Psoas muscle (tissue), 8 donors: Measurements from ENCODE around the gene TLDC2. TPM values are rescaled to one million over a fixed set of nuclear protein-coding genes. Genes with fewer than 3 reads are reported as not detected.
A peak's percentile ranks its signal among the peaks of the same experiment; 100 is the strongest.

Experiments used
- ATAC-seq, 4 donors: fragments of 200-7000 bp; cut with Tn5 transposase; one replicate each; pipeline ENCODE4 v1.9.1; 2020; ENCODE audit warnings: moderate library complexity in 3 of 4, mild to moderate bottlenecking in 2 of 4
- DNase-seq, 2 donors: peaks; one replicate each; pipeline ENCODE4 v3.0.0-alpha.2; 2020
- H3K27ac ChIP-seq: fragments of 200-600 bp; one replicate; pipeline ENCODE4 v1.8.0; 2022
- H3K27me3 ChIP-seq, 3 donors: fragments of 200-600 bp in 1 of 3; one replicate each; pipeline versions ENCODE4 v1.6.1 to v1.8.0; 2013 to 2022; ENCODE audit warnings: low read length in 2 of 3, mild to moderate bottlenecking in 2 of 3, moderate library complexity in 1 of 3; ENCODE audit not compliant: insufficient read depth in 3 of 3
- H3K36me3 ChIP-seq, 2 donors: fragments of 200-600 bp in 1 of 2; one replicate each; pipeline versions ENCODE4 v1.6.1 to v1.8.0; 2013 to 2022; ENCODE audit warnings: low read depth in 1 of 2, mild to moderate bottlenecking in 1 of 2, moderate library complexity in 1 of 2; ENCODE audit not compliant: insufficient read depth in 1 of 2
- H3K4me1 ChIP-seq: fragments of 200-600 bp; one replicate; pipeline ENCODE4 v1.8.0; 2022
- H3K4me3 ChIP-seq: fragments of 200-600 bp; one replicate; pipeline ENCODE4 v1.8.0; 2022; ENCODE audit warnings: mild to moderate bottlenecking
- H3K9me3 ChIP-seq: fragments of 200-600 bp; one replicate; pipeline ENCODE4 v1.8.0; 2022
- WGBS, 3 donors: extraction: QIAGEN DNeasy Blood & Tissue Kit; methylation state at CpG; one replicate each; pipeline versions ENCODE4 v1.1.6 to v1.1.7; 2013; 5-methylcytosine and 5-hydroxymethylcytosine counted together
- intact Hi-C, 2 donors: fragments of 100-400 bp; cut with DNase I; formaldehyde crosslinking; loops; one replicate each; pipeline versions ENCODE4 v1.11.0 to v1.14.2; 2022
- polyA plus RNA-seq, 3 donors: library from polyadenylated mRNA; stranded (reverse); fragments of 200-250 nt; gene quantifications; one replicate each; pipeline ENCODE4 v1.2.3, GENCODE V29; 2013
- total RNA-seq, 4 donors: library from RNA; stranded (reverse); fragmentation: NEBNext Ultra II Directional in 2 of 4; extraction: Animal tissue kit (Norgen Biotek cat#: 25700) in 2 of 4; gene quantifications; one replicate each; pipeline versions ENCODE4 v1.2.1 to v1.2.4, GENCODE V29; 2021 to 2023
- TF ChIP-seq, protein P1 (sequence below): fragments of 200-600 bp; IDR thresholded peaks from one replicate; pipeline ENCODE4 v1.8.0; 2022; ENCODE audit warnings: antibody characterized with exemption
- donor health status: healthy with polysubstance abuse.
- donor health status: DM: no; HTN: no; CAD: no; lungs with moderate emphysema.
- donor health status: Bipolar disorder and iron deficiency.
- donor health status: healthy.
- donor health status: DM: yes; HTN: yes; CAD: no.
- donor health status: DM: no; HTN: no; CAD: no.
- donor health status: DM: no; HTN: no; CAD: no.
- donor health status: DM: yes; HTN: yes; CAD: no.

Gene TLDC2
- total and polyA plus RNA-seq, 7 donors: 0.04 to 0.15 (median 0.05) TPM; not detected in 4

GRCh38 chr20:36886859-36887751, 11.2 kb downstream of the TLDC2 start:
- Histone ChIP-seq H3K9me3 (no peaks in the 10 kb centered on the region), H3K4me1 (no peaks in the 10 kb centered on the region), H3K27me3 (no peaks in the 10 kb centered on the region), H3K27ac (no peak overlapping the region), H3K4me3 (no peak overlapping the region), H3K36me3 (peaks cover 0 to 15% of the 10 kb centered on the region in 2 donors)
- 21 to 24% (median 21%) methylated on average over 24 of the region's 24 CpGs for WGBS, 3 donors
- peak; percentile 89 to 97 (median 94) for ATAC-seq
- DNase-seq: peak; percentile 83 to 90
- TF ChIP-seq, protein P1, sequence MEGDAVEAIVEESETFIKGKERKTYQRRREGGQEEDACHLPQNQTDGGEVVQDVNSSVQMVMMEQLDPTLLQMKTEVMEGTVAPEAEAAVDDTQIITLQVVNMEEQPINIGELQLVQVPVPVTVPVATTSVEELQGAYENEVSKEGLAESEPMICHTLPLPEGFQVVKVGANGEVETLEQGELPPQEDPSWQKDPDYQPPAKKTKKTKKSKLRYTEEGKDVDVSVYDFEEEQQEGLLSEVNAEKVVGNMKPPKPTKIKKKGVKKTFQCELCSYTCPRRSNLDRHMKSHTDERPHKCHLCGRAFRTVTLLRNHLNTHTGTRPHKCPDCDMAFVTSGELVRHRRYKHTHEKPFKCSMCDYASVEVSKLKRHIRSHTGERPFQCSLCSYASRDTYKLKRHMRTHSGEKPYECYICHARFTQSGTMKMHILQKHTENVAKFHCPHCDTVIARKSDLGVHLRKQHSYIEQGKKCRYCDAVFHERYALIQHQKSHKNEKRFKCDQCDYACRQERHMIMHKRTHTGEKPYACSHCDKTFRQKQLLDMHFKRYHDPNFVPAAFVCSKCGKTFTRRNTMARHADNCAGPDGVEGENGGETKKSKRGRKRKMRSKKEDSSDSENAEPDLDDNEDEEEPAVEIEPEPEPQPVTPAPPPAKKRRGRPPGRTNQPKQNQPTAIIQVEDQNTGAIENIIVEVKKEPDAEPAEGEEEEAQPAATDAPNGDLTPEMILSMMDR: peak; percentile 92
- intact Hi-C loops: loop anchor here in 1 of 2 donors (2.0 kb wide), 1 partner anchor 170 kb away; no protein-coding TSS in a partner anchor

- no peak overlapping the region for H3K27ac ChIP-seq
- WGBS, 3 donors: 31 to 40% (median 36%) methylated on average over 6 of the region's 6 CpGs
Measured at GRCh38 chr20:36887752-36888090, 11.8 kb downstream of the TLDC2 start.

DNA sequence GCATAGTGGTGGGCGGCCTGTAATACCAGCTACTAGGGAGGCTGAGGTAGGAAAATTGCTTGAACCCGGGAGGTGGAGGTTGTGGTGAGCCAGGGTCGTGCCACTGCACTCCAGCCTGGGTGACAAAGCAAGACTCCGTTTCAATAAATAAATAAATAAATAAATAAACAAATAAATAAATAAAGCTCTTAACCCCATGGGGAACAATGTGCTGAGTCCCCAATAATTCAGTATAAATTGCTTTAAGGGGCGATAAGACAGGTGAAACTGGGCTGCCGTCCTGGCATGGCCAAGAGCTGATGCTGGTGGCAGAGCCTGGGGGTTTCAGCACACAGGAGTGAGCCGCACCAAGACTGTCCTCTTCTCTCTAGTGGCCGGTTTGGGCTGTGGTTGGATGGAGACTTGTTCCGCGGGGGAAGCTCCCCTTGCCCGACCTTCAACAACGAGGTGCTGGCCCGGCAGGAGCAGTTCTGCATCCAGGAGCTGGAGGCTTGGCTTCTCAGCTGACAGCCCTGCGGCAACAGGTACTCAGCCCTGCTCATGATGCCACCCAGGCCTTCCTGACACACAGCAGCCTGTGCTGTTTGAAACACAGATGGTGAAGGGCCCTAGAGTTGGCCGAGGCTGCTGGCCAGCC, 13.1 kb downstream of the TLDC2 start:
- Histone ChIP-seq H3K27ac (no peak overlapping the region), H3K27me3 (no peaks in the 10 kb centered on the region), H3K9me3 (no peaks in the 10 kb centered on the region), H3K36me3 (peaks cover 8 to 34% of the 10 kb centered on the region in 2 donors), H3K4me1 (no peaks in the 10 kb centered on the region), H3K4me3 (no peak overlapping the region)
- intact Hi-C loops: no loop called here
- WGBS, 3 donors: 82 to 84% (median 82%) methylated on average over 15 of the region's 15 CpGs
- DNase-seq (no peak), ATAC-seq (no peak)
- TF ChIP-seq, protein P1: no peak

More at GRCh38 chr20:36887752-36888090, 11.8 kb downstream of the TLDC2 start:
- TF ChIP-seq, protein P1: no peak
- Histone ChIP-seq H3K36me3 (peaks cover under 1 to 21% of the 10 kb centered on the region in 2 donors), H3K27me3 (no peaks in the 10 kb centered on the region), H3K9me3 (no peaks in the 10 kb centered on the region), H3K4me3 (no peak overlapping the region), H3K4me1 (no peaks in the 10 kb centered on the region)
- ATAC-seq (peak in 1 of 4 donors; percentile 18), DNase-seq (no peak)
- intact Hi-C loops: loop anchor here in 1 of 2 donors (2.0 kb wide), 1 partner anchor 171 kb away; no protein-coding TSS in a partner anchor

DNA sequence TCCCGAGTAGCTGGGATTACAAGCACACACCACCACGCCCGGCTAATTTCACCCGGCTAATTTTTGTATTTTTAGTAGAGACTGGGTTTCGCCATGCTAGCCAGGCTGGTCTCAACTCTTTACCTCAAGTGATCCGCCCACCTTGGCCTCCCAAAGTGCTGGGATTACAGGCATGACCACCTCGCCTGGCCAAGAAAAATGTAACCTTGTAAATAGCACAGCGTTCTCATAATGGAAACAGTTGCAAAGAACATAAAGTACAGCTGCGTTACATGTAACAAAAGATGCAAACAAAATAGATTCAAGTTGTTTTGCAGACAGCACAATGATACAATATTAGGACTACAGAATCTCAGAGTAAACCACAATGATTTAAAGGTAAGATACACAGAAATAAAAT, 14.6 kb downstream of the TLDC2 start:
- no peak overlapping the region for H3K4me3 ChIP-seq
- H3K27me3 ChIP-seq: no peaks in the 10 kb centered on the region
- intact Hi-C loops: no loop called here
- 82 to 89% (median 85%) methylated on average over 9 of the region's 9 CpGs for WGBS, 3 donors
- H3K36me3 ChIP-seq: peaks cover 8 to 50% of the 10 kb centered on the region in 2 donors
- TF ChIP-seq, protein P1: no peak
- no peak for ATAC-seq
- no peaks in the 10 kb centered on the region for H3K9me3 ChIP-seq
- H3K4me1 ChIP-seq: no peaks in the 10 kb centered on the region
- DNase-seq: no peak
- no peak overlapping the region for H3K27ac ChIP-seq
